B cell (primary cell): ENCODE results near the gene IL22RA1. TPM values are rescaled to one million over a fixed set of nuclear protein-coding genes. Genes with fewer than 3 reads are reported as not detected.

Source experiments
- ATAC-seq: fragments of 200-7000 bp; cut with Tn5 transposase; one replicate; pipeline ENCODE4 v1.10.0; 2021; ENCODE audit warnings: low read depth, mild to moderate bottlenecking, moderate number of reproducible peaks, moderate library complexity
- CTCF ChIA-PET: fragments of 350-600 bp; sonication (Branson Sonifier 250); formaldehyde crosslinking; loops from one replicate; lab custom pipeline; 2021; ENCODE audit warnings: antibody characterized with exemption, inconsistent platforms; lab: Charles Lee
- POLR2A ChIA-PET: fragments of 350-600 bp; sonication (Branson Sonifier 250); formaldehyde crosslinking; loops from one replicate; lab custom pipeline; 2021; ENCODE audit warnings: antibody characterized with exemption; lab: Charles Lee
- DNase-seq: peaks from one replicate; pipeline ENCODE4 v3.0.0; 2013
- H2AFZ ChIP-seq: 2 replicates; pipeline ENCODE4 v1.6.1; 2012; ENCODE audit warnings: mild to moderate bottlenecking, low read depth, low read length; ENCODE audit not compliant: insufficient read depth, poor library complexity, severe bottlenecking
- H3K27ac ChIP-seq, 2 donors: 1 replicate in 1 of 2; 2 replicates in 1 of 2; pipeline ENCODE4 v1.5.1; 2012 to 2013; ENCODE audit warnings: low read length in 2 of 2, mild to moderate bottlenecking in 2 of 2, moderate library complexity in 1 of 2
- H3K27me3 ChIP-seq, 4 experiments: fragments of 200-600 bp in 1 of 4; sonication (generic) in 1 of 4; replicated peaks in 1 of 4; 1 replicate in 2 of 4; 2 replicates in 2 of 4; pipeline versions ENCODE4 v1.6.1 to v1.7.0; 2013 to 2016; ENCODE audit warnings: low read length in 3 of 4, mild to moderate bottlenecking in 2 of 4, mixed read lengths in 1 of 4, moderate library complexity in 1 of 4; ENCODE audit not compliant: insufficient read depth in 4 of 4, control insufficient read depth in 3 of 4; ENCODE audit errors: control extremely low read depth in 1 of 4
- H3K36me3 ChIP-seq, 2 experiments: replicated peaks in 1 of 2; 1 replicate in 1 of 2; 2 replicates in 1 of 2; pipeline versions ENCODE4 v1.6.1 to v1.7.1; 2013; ENCODE audit warnings: low read length in 1 of 2; ENCODE audit not compliant: insufficient read depth in 2 of 2, control insufficient read depth in 1 of 2; ENCODE audit errors: control extremely low read depth in 1 of 2, extremely low read depth in 1 of 2
- H3K4me1 ChIP-seq, 2 donors: fragments of 200-600 bp in 1 of 2; sonication (generic) in 1 of 2; 1 replicate in 1 of 2; 2 replicates in 1 of 2; pipeline versions ENCODE4 v1.5.1 to v1.6.1; 2013 to 2017; ENCODE audit warnings: low read length in 2 of 2; ENCODE audit not compliant: control insufficient read depth in 2 of 2, insufficient read depth in 2 of 2
- H3K4me2 ChIP-seq: replicated peaks from 2 replicates; pipeline ENCODE3; 2012; ENCODE audit warnings: mild to moderate bottlenecking, low read depth, low read length; ENCODE audit not compliant: poor library complexity, severe bottlenecking
- H3K4me3 ChIP-seq, 5 experiments: fragments of 200-600 bp in 1 of 5; sonication (generic) in 1 of 5; 1 replicate in 3 of 5; 2 replicates in 2 of 5; pipeline versions ENCODE4 v1.5.1 to v1.7.0; 2011 to 2016; ENCODE audit warnings: low read length in 4 of 5, mild to moderate bottlenecking in 4 of 5, low read depth in 2 of 5, control low read depth in 1 of 5, moderate library complexity in 1 of 5; ENCODE audit not compliant: insufficient read depth in 1 of 5; ENCODE audit errors: control extremely low read depth in 1 of 5, extremely low read depth in 1 of 5
- H3K79me2 ChIP-seq: fragments of 200-600 bp; sonication (generic); one replicate; pipeline ENCODE4 v1.6.0; 2016; ENCODE audit warnings: low read length; ENCODE audit not compliant: control insufficient read depth, insufficient read depth
- H3K9ac ChIP-seq: fragments of 200-600 bp; sonication (generic); 2 replicates; pipeline ENCODE4 v1.6.1; 2017; ENCODE audit warnings: mild to moderate bottlenecking, low read length, moderate library complexity
- H3K9me3 ChIP-seq, 3 donors: one replicate each; pipeline versions ENCODE4 v1.6.1 to v1.7.1; 2013; ENCODE audit warnings: low read length in 2 of 3; ENCODE audit not compliant: control insufficient read depth in 2 of 3, insufficient read depth in 1 of 3; ENCODE audit errors: control extremely low read depth in 1 of 3
- H4K20me1 ChIP-seq: 2 replicates; pipeline ENCODE4 v1.6.0; 2012; ENCODE audit warnings: mild to moderate bottlenecking, low read length; ENCODE audit not compliant: insufficient read depth, control insufficient read depth, poor library complexity, severe bottlenecking
- H3K27ac Mint-ChIP-seq: one replicate; pipeline ENCODE4 v1.8.0; 2021; ENCODE audit warnings: mixed read lengths
- H3K27me3 Mint-ChIP-seq: one replicate; pipeline ENCODE4 v1.8.0; 2021; ENCODE audit warnings: mixed read lengths
- H3K4me1 Mint-ChIP-seq: one replicate; pipeline ENCODE4 v1.8.0; 2021; ENCODE audit warnings: mixed read lengths
- H3K4me3 Mint-ChIP-seq: one replicate; pipeline ENCODE4 v1.8.0; 2021; ENCODE audit warnings: mixed read lengths
- H3K9me3 Mint-ChIP-seq: one replicate; pipeline ENCODE4 v1.8.0; 2022; ENCODE audit warnings: mixed read lengths; ENCODE audit not compliant: insufficient read depth
- CTCF ChIP-seq: fragments of 200-600 bp; IDR thresholded peaks from one replicate; pipeline ENCODE4 v1.8.0; 2022; ENCODE audit warnings: antibody characterized with exemption, mild to moderate bottlenecking
- EZH2 ChIP-seq: IDR thresholded peaks from 2 replicates; pipeline ENCODE4 v1.6.1; 2012; ENCODE audit warnings: borderline replicate concordance, low read depth, mild to moderate bottlenecking, moderate library complexity, low read length; ENCODE audit not compliant: insufficient read depth, poor library complexity, severe bottlenecking
- WGBS: methylation state at CpG from one replicate; pipeline ENCODE4 v1.1.5; 2013; ENCODE audit warnings: missing lambda C conversion rate; ENCODE audit not compliant: insufficient coverage; 5-methylcytosine and 5-hydroxymethylcytosine counted together
- intact Hi-C: fragments of 100-400 bp; cut with micrococcal nuclease; formaldehyde crosslinking; loops from one replicate; pipeline ENCODE4 v1.10.0; 2022
- polyA plus RNA-seq: library from polyadenylated mRNA; depleted of rRNA; stranded (reverse); fragments of >200 nt; gene quantifications from 2 replicates; pipeline ENCODE4 v1.2.3, GENCODE V29; 2012
- total RNA-seq, 2 donors: library from RNA; stranded (reverse); fragments of 120-200 nt in 1 of 2; gene quantifications; 1 replicate in 1 of 2; 2 replicates in 1 of 2; pipeline versions ENCODE4 v1.2.3 to v1.2.4, GENCODE V29; 2013 to 2022

IL22RA1 gene
- total and polyA plus RNA-seq, 2 donors (not counting 1 experiment from before 2014, with no cell fraction given), result 0.10 TPM

DNA sequence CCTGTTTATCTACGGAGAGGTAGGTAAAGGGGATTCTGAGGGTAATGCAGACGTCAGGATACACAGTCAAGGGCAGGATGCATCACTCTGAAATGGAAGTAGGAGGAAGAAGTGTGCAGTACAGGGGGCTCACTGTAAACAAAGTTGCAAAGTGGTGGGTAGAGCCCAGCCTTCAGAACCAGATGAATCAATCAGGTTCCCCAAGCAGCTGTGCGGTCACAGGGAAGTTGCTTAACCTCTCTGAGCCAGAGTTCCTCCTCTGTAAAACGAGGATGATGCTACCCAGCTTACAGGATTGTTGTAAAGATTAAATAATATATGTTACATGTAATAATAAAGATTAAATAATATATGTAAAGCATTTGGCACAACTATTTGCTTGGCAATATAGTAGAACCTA, 17.5 kb downstream of the IL22RA1 start:
- Mint-ChIP-seq H3K4me3 (no peak overlapping the region), H3K27ac (no peak overlapping the region), H3K4me1 (no peaks in the 10 kb centered on the region), H3K9me3 (no peaks in the 10 kb centered on the region), H3K27me3 (peaks cover 10% of the 10 kb centered on the region)
- Histone ChIP-seq H3K9me3 (peaks cover 1 to 6% (median 4%) of the 10 kb centered on the region in 3 donors), H3K27ac (no peak overlapping the region), H3K4me2 (no peak overlapping the region), H3K4me1 (no peaks in the 10 kb centered on the region), H3K4me3 (no peak overlapping the region), H4K20me1 (no peaks in the 10 kb centered on the region), H3K27me3 (no peaks in the 10 kb centered on the region), H2AFZ (no peak overlapping the region), H3K36me3 (no peaks in the 10 kb centered on the region), H3K79me2 (no peaks in the 10 kb centered on the region), H3K9ac (no peak overlapping the region)
- CTCF ChIA-PET, result interaction anchor here (0.9 kb wide), 1 partner anchor 8 kb away, joined by 4 read pairs; no protein-coding TSS in a partner anchor
- POLR2A ChIA-PET, result no interaction called here
- 89% methylated on average over 2 of the region's 4 CpGs for WGBS
- intact Hi-C loops, result no loop called here
- ATAC-seq (no peak), DNase-seq (no peak)
- no peak for TF ChIP-seq CTCF
- no peak for TF ChIP-seq EZH2

DNA sequence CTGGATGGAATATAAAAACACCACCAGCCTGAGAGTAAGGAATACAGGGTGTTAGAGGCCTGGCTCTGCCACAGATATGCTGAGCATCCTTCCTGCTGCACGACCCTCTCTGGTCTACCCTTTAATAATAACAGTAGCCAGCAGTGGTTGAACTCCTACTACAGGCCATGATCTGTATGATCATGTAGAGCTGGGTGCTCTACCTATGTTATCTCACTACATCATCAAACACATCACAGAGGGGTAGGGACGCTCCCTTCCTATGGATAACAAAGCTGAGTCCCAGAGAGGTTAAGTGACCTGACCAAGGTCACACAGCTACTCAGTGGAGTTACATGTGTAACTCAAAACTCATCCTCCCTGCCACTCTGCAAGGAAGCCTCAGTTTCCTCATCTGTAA, 18.0 kb downstream of the IL22RA1 start:
- H3K4me2 ChIP-seq, result no peak overlapping the region
- Mint-ChIP-seq H3K4me1 (no peaks in the 10 kb centered on the region), H3K9me3 (no peaks in the 10 kb centered on the region), H3K27me3 (peaks cover 13% of the 10 kb centered on the region), H3K27ac (no peak overlapping the region), H3K4me3 (no peak overlapping the region)
- no peak overlapping the region for H2AFZ ChIP-seq
- no peaks in the 10 kb centered on the region for H3K4me1 ChIP-seq
- peaks cover 0 to 1% (median under 1%) of the 10 kb centered on the region in 3 donors for H3K9me3 ChIP-seq
- H3K9ac ChIP-seq, result no peak overlapping the region
- ATAC-seq (no peak), DNase-seq (no peak)
- H4K20me1 ChIP-seq, result no peaks in the 10 kb centered on the region
- 100% methylated on average over 1 of the region's 2 CpGs for WGBS
- intact Hi-C loops, result no loop called here
- no peak for TF ChIP-seq EZH2
- TF ChIP-seq CTCF, result no peak
- H3K79me2 ChIP-seq, result no peaks in the 10 kb centered on the region
- H3K27me3 ChIP-seq, result peaks cover 0 to 3% (median 0%) of the 10 kb centered on the region in 4 experiments
- CTCF ChIA-PET, result no interaction called here
- H3K4me3 ChIP-seq, result no peak overlapping the region
- H3K27ac ChIP-seq, result no peak overlapping the region
- H3K36me3 ChIP-seq, result no peaks in the 10 kb centered on the region
- POLR2A ChIA-PET, result no interaction called here
